Measurements from ENCODE around the gene ST3GAL6. TPM values are rescaled to one million over a fixed set of nuclear protein-coding genes. Genes with fewer than 3 reads are reported as not detected.

The ST3GAL6 gene
- total and polyA plus RNA-seq, 2 of the 13 experiments (the other 11 are each of a cell fraction or from before 2014, with no cell fraction given), result 17.5 to 23.2 TPM

- CTCF ChIA-PET (ENCODE audit: low intra/inter-chr PET ratio, low total read pairs), result no interaction called here
- TF ChIP-seq CSRNP2 (CRISPR knock-in tag; conservative IDR thresholded peaks at IDR 0.05; ENCODE audit: low read depth), result no peak
- no peak for TF ChIP-seq ZBTB14 (CRISPR knock-in tag; IDR thresholded peaks at IDR 0.05)
- no peak for TF ChIP-seq PHF8 (CRISPR knock-in tag; IDR thresholded peaks at IDR 0.05)
- TF ChIP-seq SMAD1 (CRISPR knock-in tag; IDR thresholded peaks at IDR 0.05; ENCODE audit: borderline replicate concordance, low read depth), result no peak
- no peak for TF ChIP-seq ELF4 (CRISPR knock-in tag; IDR thresholded peaks at IDR 0.05; ENCODE audit: borderline replicate concordance)
- TF ChIP-seq ZNF317 (CRISPR knock-in tag; IDR thresholded peaks at IDR 0.05), result no peak
- no peak for TF ChIP-seq FOXM1 (CRISPR knock-in tag; IDR thresholded peaks at IDR 0.05)
- TF ChIP-seq KLF12 (CRISPR knock-in tag; IDR thresholded peaks at IDR 0.05; ENCODE audit: borderline replicate concordance), result no peak
- TF ChIP-seq ZNF687 (CRISPR knock-in tag; IDR thresholded peaks at IDR 0.05), result no peak
- no peak for TF ChIP-seq GTF2F1 (IDR thresholded peaks at IDR 0.05; ENCODE audit: low read length)
- TF ChIP-seq GABPB1 (CRISPR knock-in tag; IDR thresholded peaks at IDR 0.05), result no peak
- no peak for TF ChIP-seq GFI1 (CRISPR knock-in tag; IDR thresholded peaks at IDR 0.05; ENCODE audit: borderline replicate concordance)
- no peak for TF ChIP-seq NR2C2 (CRISPR knock-in tag; IDR thresholded peaks at IDR 0.05; ENCODE audit: borderline replicate concordance)
- TF ChIP-seq CREM (IDR thresholded peaks at IDR 0.05), result no peak
- TF ChIP-seq CREM (CRISPR knock-in tag; IDR thresholded peaks at IDR 0.05), result no peak
- no peak for TF ChIP-seq PATZ1 (CRISPR knock-in tag; IDR thresholded peaks at IDR 0.05)
- no peak for TF ChIP-seq ZNF720 (CRISPR knock-in tag; IDR thresholded peaks at IDR 0.05)
- no peak for TF ChIP-seq ZIK1 (CRISPR knock-in tag; IDR thresholded peaks at IDR 0.05; ENCODE audit: borderline replicate concordance, low read depth)
Observed at GRCh38 chr3:98754483-98754882, 8.7 kb upstream of the ST3GAL6 start.

More at GRCh38 chr3:98754483-98754882, 8.7 kb upstream of the ST3GAL6 start:
- H3K9ac ChIP-seq (ENCODE audit: insufficient read depth, low read depth, low read length), result no peak overlapping the region
- WGBS (ENCODE audit: low lambda C conversion rate), result 94% methylated on average over 3 of the region's 3 CpGs
- H3K4me2 ChIP-seq (ENCODE audit: low read depth, low read length), result no peak overlapping the region
- no peak for FAIRE-seq
- BruUV-seq (replicated peaks), result no TSS peak
- no peak for DNase-seq (ENCODE audit: low spot score)
- peaks cover 5% of the 10 kb centered on the region; the same call in 1 of the 2 replicates for H4K20me1 ChIP-seq (ENCODE audit: insufficient read depth, low read length)
- H3K4me3 ChIP-seq (replicated peaks in 1 of 3; ENCODE audit: insufficient read depth in 1 of 3, low read depth in 2 of 3, low read length in 3 of 3), result no peak overlapping the region
- no peak for ATAC-seq
- in situ Hi-C loops (cut with HindIII; ENCODE audit: extremely low pct_ligation_motif_present, low pct_unique_long_range_greater_than_20kb) (no loop called here), intact Hi-C loops (cut with micrococcal nuclease; ENCODE audit: unreplicated experiment) (no loop called here)
- H2AFZ ChIP-seq (ENCODE audit: low read length), result no peak overlapping the region
- peaks cover 40% of the 10 kb centered on the region for H3K79me2 ChIP-seq (ENCODE audit: insufficient read depth, low read length)
- peaks cover 20% of the 10 kb centered on the region for H3K4me1 ChIP-seq (ENCODE audit: insufficient read depth, low read length)
- POLR2A ChIA-PET, result no interaction called here
- peaks cover 2 to 9% of the 10 kb centered on the region in 2 experiments; a peak in 4 of 5 replicates for H3K36me3 ChIP-seq (replicated peaks in 1 of 2; ENCODE audit: control insufficient read depth in 1 of 2, insufficient read depth in 2 of 2, low read length in 2 of 2)
- no peaks in the 10 kb centered on the region for H3K27me3 ChIP-seq (ENCODE audit: control insufficient read depth in 1 of 2, insufficient read depth in 2 of 2, low read length in 2 of 2)
- H3K27ac ChIP-seq (ENCODE audit: extremely low read length, insufficient read depth, low read length), result no peak overlapping the region
- H3K9me3 ChIP-seq (ENCODE audit: low read length), result no peaks in the 10 kb centered on the region
